Glutamatergic neuron (in vitro differentiated cells): ENCODE measurements around the gene CFAP57. TPM values are rescaled to one million over a fixed set of nuclear protein-coding genes. Genes with fewer than 3 reads are reported as not detected.

Experiments used
- DNase-seq: peaks from one replicate; pipeline ENCODE4 v3.0.0; 2022
- H3K27ac Mint-ChIP-seq: one replicate; pipeline ENCODE4 v1.8.0; 2020; ENCODE audit warnings: mild to moderate bottlenecking, mixed read lengths, inconsistent platforms; ENCODE audit not compliant: unreplicated experiment
- H3K27me3 Mint-ChIP-seq: one replicate; pipeline ENCODE4 v1.8.0; 2020; ENCODE audit warnings: mild to moderate bottlenecking, moderate library complexity, mixed read lengths, inconsistent platforms; ENCODE audit not compliant: unreplicated experiment
- H3K36me3 Mint-ChIP-seq: one replicate; pipeline ENCODE4 v1.8.0; 2020; ENCODE audit warnings: mild to moderate bottlenecking, mixed read lengths, inconsistent platforms; ENCODE audit not compliant: unreplicated experiment
- H3K4me1 Mint-ChIP-seq: one replicate; pipeline ENCODE4 v1.8.0; 2020; ENCODE audit warnings: mild to moderate bottlenecking, low read depth, mixed read lengths, inconsistent platforms; ENCODE audit not compliant: unreplicated experiment
- H3K4me3 Mint-ChIP-seq: one replicate; pipeline ENCODE4 v1.8.0; 2020; ENCODE audit warnings: mild to moderate bottlenecking, mixed read lengths, inconsistent platforms; ENCODE audit not compliant: unreplicated experiment
- H3K9me3 Mint-ChIP-seq: one replicate; pipeline ENCODE4 v1.8.0; 2020; ENCODE audit warnings: mild to moderate bottlenecking, moderate library complexity, mixed read lengths, inconsistent platforms; ENCODE audit not compliant: unreplicated experiment
- total RNA-seq: library from RNA; stranded (reverse); fragmentation: NEBNext Ultra II Directional; extraction: Animal tissue kit (Norgen Biotek cat#: 25700); gene quantifications from one replicate; pipeline ENCODE4 v1.2.1, GENCODE V29; 2021; ENCODE audit not compliant: unreplicated experiment
- TF ChIP-seq, protein P1 (sequence below): fragments of 200-600 bp; sonication (generic); IDR thresholded peaks from one replicate; pipeline ENCODE4 v1.5.0; 2021; ENCODE audit not compliant: partially characterized antibody, unreplicated experiment

Gene CFAP57
- total RNA-seq, 1 donor from 2014 or later, result 5.0 TPM

DNA sequence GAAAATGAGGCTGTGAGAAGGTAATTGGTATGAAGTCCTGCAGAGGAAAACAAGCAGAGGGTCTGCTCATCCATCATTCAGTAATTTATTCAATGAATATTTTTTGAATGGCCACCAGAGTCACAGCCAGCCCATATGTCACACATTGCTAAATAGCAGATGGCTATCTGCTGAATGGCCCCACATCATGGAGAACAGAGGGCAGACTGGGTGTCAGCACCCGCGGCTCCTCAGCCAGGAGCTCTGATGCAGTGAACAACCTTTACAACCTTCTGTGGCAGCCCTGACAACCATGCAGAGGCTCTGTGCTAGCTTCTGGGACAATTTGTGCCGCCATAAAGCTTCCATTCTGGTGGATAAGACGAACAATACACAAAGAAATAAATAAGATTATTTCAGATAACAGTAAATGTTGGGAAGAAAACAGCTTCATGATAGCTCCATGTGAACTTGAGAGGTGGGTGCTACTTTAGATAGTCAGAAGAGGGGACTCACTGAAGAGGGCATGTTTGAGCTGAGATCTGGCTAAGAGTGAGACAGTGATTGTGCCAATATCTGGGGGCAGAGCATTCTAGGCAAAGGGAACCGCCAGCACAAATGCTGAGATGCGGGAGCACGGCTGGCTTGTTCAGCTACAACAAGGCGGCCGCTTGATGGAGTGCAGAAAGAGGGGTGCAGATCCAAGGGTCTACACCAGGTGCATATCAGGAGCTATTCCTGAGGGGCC lies 116.1 kb downstream of the CFAP57 start:
- TF ChIP-seq, protein P1, sequence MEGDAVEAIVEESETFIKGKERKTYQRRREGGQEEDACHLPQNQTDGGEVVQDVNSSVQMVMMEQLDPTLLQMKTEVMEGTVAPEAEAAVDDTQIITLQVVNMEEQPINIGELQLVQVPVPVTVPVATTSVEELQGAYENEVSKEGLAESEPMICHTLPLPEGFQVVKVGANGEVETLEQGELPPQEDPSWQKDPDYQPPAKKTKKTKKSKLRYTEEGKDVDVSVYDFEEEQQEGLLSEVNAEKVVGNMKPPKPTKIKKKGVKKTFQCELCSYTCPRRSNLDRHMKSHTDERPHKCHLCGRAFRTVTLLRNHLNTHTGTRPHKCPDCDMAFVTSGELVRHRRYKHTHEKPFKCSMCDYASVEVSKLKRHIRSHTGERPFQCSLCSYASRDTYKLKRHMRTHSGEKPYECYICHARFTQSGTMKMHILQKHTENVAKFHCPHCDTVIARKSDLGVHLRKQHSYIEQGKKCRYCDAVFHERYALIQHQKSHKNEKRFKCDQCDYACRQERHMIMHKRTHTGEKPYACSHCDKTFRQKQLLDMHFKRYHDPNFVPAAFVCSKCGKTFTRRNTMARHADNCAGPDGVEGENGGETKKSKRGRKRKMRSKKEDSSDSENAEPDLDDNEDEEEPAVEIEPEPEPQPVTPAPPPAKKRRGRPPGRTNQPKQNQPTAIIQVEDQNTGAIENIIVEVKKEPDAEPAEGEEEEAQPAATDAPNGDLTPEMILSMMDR, result no peak
- no peak for DNase-seq
- H3K4me1 Mint-ChIP-seq, result peaks cover 18% of the 10 kb centered on the region
- H3K4me3 Mint-ChIP-seq, result peak overlapping the region; percentile 31
- H3K36me3 Mint-ChIP-seq, result no peaks in the 10 kb centered on the region
- no peaks in the 10 kb centered on the region for H3K9me3 Mint-ChIP-seq
- H3K27me3 Mint-ChIP-seq, result peaks cover 11% of the 10 kb centered on the region
- H3K27ac Mint-ChIP-seq, result no peak overlapping the region

DNA sequence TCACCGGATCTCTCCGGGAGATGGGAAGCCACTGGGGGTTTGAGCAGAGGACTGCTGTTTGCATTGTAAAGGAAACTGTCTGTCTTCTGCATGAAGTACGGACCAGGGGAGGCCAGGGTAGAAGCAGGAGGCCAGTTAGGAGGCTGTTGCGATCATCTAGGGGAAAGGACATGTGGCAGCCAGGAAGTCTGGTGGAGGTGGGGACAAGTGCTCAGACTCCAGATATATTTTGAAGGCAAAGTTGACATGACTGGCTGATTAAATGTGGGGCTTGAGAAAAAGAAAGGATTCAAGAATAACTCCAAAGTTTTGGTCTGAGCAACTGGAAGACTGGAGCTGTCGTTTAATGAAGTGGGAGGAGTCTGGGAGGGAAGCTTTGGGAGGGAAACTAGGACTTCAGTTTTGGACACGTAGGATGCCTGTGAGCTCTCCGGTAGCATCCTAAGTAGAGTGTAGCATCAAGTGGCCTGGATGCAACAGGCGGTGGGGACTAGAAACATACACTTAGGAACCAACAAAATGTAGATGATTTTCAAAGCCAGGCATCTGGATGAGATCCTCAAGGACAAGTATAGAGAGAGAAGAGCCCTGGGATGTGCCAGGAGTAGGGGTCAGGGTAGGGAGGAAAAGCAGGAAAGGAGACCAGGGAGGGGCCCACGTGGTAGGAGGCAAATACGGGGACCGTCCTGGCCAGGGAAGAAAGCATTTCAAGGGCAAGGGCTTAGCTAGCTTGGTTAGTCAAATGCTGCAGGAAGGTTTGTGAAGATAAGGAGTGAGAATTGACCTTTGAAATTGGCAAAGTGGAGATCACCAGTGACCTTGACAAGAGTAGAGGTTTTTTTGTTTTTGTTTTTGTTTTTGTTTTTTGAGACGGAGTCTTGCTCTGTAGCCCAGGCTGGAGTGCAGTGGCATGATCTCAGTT lies 116.9 kb downstream of the CFAP57 start:
- TF ChIP-seq, protein P1, result no peak
- Mint-ChIP-seq H3K9me3 (no peaks in the 10 kb centered on the region), H3K27ac (no peak overlapping the region), H3K4me3 (no peak overlapping the region), H3K27me3 (peaks cover 12% of the 10 kb centered on the region), H3K36me3 (no peaks in the 10 kb centered on the region), H3K4me1 (peaks cover 20% of the 10 kb centered on the region)
- DNase-seq, result no peak

DNA sequence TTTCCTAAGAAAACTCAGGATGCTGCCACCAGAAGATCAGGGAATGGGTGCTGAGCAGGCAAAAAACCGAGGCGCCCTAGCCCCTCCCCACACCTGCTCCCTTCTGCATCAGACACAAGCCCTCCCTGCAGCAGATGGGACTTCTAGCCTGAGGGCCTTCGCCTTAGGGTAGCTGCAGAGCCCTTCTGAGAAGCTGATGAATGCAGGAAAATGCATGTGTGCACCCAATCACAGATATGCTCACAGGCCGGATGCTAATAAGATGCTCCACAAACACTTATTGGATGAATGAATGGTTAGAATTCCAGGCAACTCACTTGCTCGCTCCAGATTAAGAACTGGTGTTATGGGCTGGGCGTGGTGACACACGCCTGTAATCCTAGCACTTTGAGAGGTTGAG lies 120.1 kb downstream of the CFAP57 start:
- peak; percentile 77 for DNase-seq
- H3K9me3 Mint-ChIP-seq, result peaks cover 3% of the 10 kb centered on the region
- no peaks in the 10 kb centered on the region for H3K36me3 Mint-ChIP-seq
- peaks cover 16% of the 10 kb centered on the region for H3K4me1 Mint-ChIP-seq
- TF ChIP-seq, protein P1, result no peak
- peak overlapping the region; percentile 78 for H3K27ac Mint-ChIP-seq
- H3K27me3 Mint-ChIP-seq, result peaks cover 8% of the 10 kb centered on the region
- H3K4me3 Mint-ChIP-seq, result peak overlapping the region; percentile 63

DNA sequence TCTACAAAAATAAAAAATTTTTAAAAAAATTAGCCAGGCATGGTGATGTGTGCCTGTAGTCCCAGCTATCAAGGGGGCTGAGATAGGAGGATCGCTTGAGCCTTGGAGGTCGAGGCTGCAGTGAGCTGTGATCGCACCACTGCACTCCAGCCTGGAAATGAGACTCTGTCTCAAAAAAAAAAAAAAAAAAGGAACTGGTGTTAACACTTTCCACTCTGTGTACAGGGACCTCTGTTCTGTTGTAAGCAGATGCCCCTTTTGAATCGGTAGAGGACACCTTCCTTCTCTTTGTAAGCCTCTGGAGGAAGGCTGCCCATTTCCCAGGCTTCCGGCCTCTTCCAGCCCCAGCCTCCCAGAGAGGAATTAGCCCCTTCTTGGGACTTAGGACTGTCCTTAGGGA lies 120.5 kb downstream of the CFAP57 start:
- Mint-ChIP-seq H3K9me3 (peaks cover 3% of the 10 kb centered on the region), H3K36me3 (no peaks in the 10 kb centered on the region), H3K27me3 (peaks cover 7% of the 10 kb centered on the region), H3K27ac (peak overlapping the region; percentile 88), H3K4me3 (no peak overlapping the region), H3K4me1 (peaks cover 16% of the 10 kb centered on the region)
- DNase-seq, result no peak
- TF ChIP-seq, protein P1, result no peak
